D721Med (cell line): Measurements from ENCODE around the gene ARSA.

Experiments
- DNase-seq: peaks from one replicate; pipeline ENCODE4 v3.0.0; 2011; ENCODE audit warnings: low spot score; ENCODE audit not compliant: insufficient read length
- FAIRE-seq: peaks from 2 replicates; lab custom pipeline; 2011; peaks lifted over from hg19 to GRCh38; lab: Jason Lieb, UNC
- CTCF ChIP-seq: IDR thresholded peaks from 2 replicates; pipeline ENCODE4 v1.5.1; 2012; ENCODE audit warnings: mild to moderate bottlenecking, control low read depth; ENCODE audit not compliant: insufficient read depth; ENCODE audit errors: missing control alignments

Gene ARSA

GRCh38 chr22:50633086-50633485, 5.1 kb upstream of the ARSA start:
- DNase-seq = no peak
- TF ChIP-seq CTCF = no peak
- no peak for FAIRE-seq

GRCh38 chr22:50630376-50630775, 2.4 kb upstream of the ARSA start:
- TF ChIP-seq CTCF = no peak
- FAIRE-seq = no peak
- DNase-seq = no peak

- TF ChIP-seq CTCF = no peak
- DNase-seq (no peak), FAIRE-seq (no peak)
Measured at GRCh38 chr22:50628543-50629134, 687 bp upstream of the ARSA start.

- TF ChIP-seq CTCF = no peak
- DNase-seq (no peak), FAIRE-seq (no peak)
Measured at GRCh38 chr22:50626850-50627641, 906 bp downstream of the ARSA start.

- no peak for DNase-seq
- no peak for TF ChIP-seq CTCF
- FAIRE-seq = no peak
Measured at GRCh38 chr22:50626314-50626849, 1.6 kb downstream of the ARSA start.

GRCh38 chr22:50625568-50626313, 2.2 kb downstream of the ARSA start:
- DNase-seq (no peak), FAIRE-seq (no peak)
- no peak for TF ChIP-seq CTCF
